HUDEP-2 (cell line): ENCODE data around the gene MMS19.

Experiments used
- DNase-seq, 76 experiments: peaks; one replicate each; lab custom pipeline; 2025; ENCODE audit not compliant: unreplicated experiment in 76 of 76; lab: John Stamatoyannopoulos, UW

MMS19 gene

DNA sequence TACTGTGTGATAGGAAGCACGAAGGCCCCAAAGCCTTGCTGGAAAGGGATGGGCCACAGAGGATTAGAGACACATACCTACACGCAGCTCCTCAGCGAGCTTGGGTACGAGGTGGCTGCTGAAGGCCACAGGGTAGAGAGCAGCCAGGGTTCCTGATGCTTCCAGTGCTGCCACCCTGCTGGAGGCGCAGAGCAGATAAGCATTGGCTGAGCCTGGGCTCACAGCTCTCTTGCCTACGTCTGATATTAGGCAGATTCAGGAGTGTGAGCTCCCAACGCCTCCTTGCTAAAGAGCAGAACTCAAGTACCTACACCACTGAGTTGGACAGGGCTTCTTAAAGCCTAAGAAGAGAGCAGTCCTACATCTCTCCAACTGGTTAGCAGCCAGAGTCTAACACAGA is 32.2 kb downstream of the MMS19 start:
- no peak for DNase-seq

DNA sequence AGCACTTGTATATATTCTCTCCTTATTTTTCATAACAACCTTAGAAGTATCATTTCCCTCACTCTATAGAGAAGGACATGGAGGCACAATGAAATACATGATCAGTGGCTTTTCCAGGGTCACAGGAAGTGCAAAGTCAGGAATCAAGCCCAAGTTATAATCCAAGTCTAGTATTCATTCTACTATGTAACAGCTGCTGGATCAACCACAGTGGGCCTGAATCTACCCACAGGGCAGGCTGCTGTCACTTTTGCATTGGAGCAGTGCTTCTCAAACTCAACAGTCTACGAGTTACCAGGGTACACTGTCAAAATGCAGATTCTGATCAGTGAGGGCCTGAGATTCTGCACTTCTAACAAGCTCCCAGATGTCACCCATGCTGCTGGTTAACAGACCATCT is 34.0 kb downstream of the MMS19 start:
- no peak for DNase-seq

DNA sequence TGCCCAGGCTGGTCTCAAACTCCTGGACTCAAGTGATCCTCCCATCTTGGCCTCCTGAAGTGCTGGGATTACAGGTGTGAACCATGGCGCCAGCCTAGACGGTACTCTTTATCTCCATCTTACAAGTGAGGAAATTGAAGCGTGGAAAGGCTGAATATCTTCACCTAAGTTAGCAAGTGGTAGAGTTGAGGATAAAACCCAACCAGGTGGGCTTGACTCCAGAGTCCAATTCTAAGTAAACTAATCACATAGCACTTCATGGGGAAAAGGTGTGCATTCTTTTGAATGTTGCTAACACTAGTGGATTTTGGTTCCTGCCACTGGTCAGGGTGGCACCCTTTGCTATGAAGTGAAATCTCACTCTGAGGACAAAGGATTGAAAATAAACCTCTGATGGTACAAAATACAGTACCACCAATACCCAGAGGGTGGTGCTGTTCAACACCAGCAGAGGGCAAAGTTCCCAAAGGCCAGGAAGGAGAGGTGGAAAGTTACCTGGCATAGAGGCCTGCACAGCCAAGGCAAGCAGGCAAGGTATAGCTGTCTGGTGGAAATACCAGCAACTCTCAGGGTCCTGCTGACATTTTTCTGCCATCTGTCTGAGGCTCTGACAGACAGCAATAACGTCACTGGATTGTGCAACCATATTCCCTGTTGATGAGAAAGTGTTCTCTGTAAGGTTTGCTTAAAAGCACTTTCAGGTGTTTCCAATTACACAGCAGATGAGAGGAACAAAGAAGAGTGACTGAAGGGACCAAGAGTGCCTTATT is 34.7 kb downstream of the MMS19 start:
- DNase-seq: peak in 27 of 76 experiments; percentile 3 to 54 (median 18)

DNA sequence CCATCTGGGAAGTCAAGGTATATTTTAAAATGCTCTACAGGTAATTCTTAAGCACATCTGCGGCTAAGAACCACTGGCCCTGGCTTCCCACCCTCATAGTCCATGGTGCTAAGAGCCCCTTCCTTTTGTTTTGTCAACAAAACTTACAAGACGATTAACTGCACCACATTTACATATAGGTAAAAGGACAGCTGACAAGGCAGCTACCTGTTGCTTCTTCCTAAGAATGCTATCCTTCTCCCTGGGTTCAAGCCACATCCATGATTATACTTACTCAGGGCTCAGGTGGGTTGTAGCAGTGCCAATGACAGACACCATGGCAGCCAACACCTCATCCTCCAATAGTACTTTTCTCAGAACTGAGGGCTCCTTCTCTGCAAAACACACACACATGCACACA is 35.9 kb downstream of the MMS19 start:
- no peak for DNase-seq

DNA sequence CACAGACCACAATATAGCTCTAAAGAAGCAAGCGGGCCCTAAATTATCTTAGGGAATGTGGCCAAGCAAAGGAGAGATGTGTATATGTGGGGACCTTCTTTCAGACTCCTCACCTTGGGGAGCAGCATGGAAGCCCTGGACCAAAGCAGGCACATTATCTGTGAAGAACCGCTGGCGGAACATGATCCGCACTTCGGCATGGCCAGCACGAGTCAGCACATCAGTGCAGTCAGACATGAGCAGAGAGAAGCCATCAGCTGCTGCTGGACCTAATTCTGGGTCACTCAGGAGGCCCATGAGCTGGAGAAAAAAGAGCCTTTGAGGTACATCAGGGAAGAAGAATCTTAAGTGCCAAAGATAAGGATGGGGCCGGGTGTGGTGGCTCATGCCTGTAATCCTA is 38.3 kb downstream of the MMS19 start:
- DNase-seq: no peak

DNA sequence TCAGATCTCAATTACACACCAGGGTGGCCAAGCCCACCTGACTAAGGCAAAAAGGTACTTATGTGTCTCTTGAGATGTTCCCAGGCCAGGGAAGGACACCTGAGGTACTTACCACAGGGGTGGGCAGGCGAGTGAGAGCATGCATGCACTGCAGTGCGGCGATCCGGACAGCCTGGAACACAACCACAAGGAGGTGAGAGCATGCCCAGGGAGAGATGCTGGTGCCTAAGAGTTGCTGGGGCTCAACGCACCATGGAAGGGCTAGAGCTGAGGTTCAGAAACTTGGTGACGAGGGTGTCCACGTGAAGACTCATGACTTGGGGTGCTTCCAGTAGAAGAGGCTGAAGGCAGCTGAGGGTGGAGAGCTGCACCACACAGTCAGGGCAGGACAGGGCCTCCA is 39.1 kb downstream of the MMS19 start:
- DNase-seq: no peak

DNA sequence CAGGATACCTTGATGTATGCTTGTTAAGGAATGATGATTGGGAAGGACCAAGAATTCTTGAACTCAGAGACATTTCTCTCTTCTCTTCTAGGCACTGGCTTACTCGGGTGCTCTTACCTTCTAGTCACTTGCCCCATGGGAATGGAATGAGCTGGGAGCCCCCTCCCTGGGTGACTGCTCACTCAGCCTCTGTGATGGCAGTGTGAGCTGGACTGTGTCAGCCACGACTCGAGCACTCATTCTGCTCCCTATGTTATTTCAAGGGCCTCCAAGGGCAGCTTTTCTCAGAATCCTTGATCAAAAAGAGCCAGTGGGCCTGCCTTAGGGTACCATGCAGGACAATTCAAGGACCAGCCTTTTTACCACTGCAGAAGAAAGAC is 41.5 kb downstream of the MMS19 start:
- DNase-seq: no peak

DNA sequence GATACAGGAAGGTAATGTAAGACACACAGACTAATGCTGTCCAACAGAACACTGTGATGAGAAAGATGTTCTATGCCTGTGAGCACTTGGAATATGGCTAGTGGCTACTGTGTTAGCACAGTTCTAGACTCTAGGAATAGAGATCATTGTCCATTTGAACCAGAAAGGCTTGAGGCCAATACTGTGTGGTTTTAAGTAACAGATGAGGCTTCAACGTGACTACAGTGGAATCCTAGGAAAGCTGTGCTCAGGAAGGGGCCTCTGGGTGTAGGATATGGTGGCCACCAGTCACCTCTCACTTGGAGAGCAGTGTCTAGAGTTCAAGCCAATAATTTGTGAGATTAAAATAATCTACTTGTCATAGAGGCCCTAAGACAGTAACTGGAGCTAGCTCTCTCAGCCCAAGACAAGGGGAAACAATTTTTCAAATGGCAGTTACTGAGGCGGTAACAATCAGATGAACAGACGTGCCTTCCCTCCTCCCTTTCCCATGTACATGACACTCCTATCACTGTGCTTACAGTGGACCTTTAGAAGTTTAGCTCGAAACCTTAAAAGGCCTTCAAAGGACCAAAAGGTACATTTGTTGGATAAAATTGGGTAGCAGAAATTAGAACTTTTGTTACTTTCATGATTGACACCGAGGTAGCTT is 42.1 kb downstream of the MMS19 start:
- DNase-seq: no peak

DNA sequence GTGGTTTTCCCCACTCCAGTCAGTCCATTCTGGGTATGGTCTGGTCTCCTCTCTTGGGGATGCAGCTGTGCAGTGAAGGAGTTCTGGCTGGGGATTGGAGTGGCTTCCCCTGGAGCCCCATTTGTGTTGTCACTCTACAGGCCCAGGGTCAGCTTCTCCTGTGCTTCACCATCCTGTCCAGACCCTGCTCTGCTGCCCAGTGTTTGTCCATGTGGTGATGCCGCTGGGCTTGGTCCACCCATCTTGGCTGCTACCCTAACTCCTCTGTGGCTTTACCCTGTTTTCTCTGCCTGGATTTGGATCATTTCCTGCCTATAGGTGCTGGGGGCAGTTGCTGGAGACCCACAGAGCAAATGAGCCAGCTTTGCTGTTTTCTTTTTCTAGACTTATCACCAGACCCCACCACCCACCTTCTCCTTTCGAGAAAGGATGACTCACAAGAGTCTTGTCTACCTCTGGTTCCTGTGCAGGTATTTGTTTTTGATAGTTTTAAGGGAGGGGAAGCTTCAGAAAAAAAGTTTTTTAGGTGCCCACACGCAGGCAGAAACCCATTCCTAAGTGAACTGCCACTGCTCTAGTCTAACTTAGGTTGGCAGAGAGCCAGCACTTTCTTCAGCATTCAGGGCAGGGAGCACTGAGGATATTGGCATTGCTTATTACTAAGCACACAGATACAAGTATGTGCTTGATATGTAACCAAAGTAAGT is 43.7 kb downstream of the MMS19 start:
- DNase-seq: peak in 7 of 76 experiments; percentile 3 to 27 (median 6)

DNA sequence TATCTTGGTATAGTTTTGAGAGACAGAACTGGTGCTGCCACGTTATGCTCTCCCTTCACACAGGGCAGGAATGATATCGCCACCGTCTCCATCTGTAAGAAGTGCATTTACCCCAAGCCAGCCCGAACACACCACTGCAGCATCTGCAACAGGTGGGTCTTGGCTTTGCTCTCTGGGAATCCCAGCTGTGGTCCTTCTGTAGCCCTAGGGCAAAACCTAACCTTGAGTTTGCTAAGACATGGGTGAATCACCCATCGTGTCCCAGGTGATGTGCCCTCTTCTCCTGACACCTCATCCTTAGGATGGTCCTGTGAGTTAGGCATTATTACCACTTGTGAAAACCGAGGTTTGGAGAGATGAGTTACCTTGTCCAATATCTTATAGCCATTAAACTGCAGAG is 45.9 kb downstream of the MMS19 start:
- DNase-seq: no peak

DNA sequence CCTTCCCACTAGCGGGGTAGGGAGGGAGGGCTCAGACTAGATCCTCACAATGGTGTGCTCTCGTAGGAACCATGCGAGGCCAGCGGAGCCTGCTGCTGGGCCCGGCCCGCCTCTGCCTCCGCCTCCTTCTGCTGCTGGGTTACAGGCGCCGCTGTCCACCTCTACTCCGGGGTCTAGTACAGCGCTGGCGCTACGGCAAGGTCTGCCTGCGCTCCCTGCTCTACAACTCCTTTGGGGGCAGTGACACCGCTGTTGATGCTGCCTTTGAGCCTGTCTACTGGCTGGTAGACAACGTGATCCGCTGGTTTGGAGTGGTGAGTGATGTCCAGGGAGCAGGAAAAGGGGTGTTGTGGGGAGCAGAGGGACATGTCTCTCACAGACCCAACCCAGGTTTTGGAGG is 46.6 kb downstream of the MMS19 start:
- no peak for DNase-seq

DNA sequence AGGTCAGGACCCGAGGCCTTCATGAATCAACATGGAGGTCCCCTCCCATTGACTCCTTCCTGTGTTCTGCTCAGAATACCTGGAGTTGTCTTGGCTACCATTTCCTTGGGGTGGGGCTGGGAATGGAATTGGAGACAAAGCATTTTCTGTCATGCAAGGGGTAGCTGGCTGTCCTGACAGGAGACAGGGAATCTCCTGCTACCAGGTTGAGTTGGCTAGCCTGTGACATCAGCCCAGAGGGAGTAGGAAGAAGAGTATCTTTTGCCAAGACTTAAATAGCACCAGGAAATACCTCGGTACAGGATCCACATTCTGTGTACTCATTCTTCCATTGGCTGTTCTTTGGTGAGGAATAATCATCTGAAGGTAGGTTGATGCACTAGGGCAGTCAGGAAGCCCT is 47.4 kb downstream of the MMS19 start:
- no peak for DNase-seq

DNA sequence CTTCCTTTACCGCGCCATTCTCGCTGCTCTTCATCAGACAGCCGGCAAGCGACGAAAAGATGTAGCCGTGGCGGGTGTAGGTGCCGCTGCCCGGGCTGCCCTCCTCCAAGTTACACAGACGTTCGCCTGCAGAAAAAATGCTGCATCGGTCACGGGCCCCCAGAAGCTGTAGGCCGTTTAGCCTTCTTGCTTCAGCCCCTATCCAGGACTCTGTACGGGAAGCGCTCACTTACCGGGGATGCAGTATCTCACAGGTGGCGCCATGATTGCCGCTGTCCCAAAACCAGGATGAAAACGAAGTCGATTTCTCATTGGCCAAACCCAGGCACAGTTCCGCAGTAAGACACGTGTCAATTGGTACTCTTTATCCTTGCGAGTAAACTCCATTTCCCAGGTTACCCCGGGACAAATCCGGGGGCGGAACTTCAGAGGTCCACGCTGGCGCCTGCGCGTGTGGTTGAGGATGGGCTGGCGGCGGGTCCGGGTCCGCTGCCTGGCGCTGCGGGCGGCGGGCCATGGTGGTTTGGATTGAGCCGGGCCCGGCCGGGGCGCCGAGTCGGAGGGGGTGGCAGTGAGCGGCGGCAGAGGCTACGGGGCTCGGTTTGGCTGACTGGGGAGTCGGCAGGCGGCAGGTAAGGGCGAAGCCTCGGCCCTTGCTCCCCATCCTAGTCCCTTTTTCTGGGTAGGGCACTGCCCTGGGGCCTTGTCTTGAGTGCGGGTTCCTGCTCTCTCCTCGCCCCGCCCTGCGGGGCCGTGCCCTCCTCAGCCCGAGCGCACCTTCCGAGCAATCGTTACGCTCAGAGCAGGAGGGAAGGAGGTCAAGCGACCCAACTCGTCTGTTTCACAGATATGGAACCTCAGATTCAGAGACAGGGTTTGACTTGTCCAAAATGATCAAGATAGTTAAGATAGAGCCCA is 52.2 kb downstream of the MMS19 start, which contains the start of the genes EXOSC1 and ZDHHC16:
Gene EXOSC1 (minus strand): TSS at position 285 of the 918 bp plus-strand sequence. CDS start 21 bp downstream, at position 264.
Gene ZDHHC16 (plus strand): TSS at position 454 of the 918 bp plus-strand sequence. CDS start 5,501 bp downstream, outside the sequence.
- DNase-seq: peak in 75 of 76 experiments; percentile 35 to 93 (median 84)

DNA sequence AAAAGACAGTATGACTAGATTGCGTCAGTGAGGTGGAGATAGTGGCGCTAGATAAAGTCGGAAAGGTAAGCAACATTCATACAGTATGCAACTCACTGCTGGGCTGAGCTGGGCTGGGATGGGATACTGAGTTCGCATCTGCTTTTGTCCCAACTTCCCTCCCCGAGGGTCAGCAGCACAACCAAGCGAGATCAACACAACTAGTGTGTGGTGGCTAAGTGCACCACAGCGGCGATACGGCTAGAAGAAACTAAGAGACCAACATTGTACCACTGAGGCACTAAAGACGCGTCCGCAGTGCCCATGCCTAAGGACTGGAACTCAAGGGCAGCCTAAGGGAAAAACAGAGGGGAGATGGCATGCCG is 52.9 kb downstream of the MMS19 start:
- no peak for DNase-seq

DNA sequence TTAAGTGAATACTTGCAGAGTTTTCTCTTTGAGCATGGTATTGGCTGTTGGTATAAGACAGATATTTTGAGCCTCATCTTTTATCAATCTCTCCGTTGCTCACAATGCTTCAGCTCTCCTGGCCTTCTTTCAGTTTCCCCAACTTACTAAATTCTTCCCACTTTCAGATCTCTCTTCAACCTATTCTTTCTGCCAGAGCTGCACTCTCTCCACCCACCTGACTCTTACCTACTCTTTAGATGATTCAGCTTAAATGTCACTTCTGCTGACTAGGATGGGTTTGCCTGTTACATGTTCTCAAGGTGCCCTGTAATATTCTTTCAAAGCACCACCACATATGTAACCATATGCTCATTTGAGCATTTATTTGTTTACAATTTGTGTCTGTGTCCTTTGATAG is 54.0 kb downstream of the MMS19 start:
- DNase-seq: no peak

DNA sequence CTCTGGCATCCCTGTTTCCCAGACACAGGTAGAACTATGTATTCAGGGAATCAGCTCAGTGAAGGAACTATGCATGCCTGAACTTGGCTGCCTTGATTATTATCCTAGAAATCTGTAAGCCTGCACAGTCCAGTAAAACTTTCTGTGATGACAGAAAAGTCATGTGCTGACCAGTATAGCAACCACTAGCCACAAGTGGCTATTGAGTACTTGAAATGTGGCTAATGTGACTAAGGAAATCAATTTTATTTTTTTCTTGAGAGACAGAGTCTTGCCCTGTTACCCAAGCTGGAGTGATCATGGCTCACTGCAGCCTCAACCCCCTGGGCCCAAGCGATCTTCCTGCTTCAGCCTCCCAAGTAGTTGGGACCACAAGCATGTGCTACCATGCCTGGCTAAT is 55.9 kb downstream of the MMS19 start:
- DNase-seq: no peak

DNA sequence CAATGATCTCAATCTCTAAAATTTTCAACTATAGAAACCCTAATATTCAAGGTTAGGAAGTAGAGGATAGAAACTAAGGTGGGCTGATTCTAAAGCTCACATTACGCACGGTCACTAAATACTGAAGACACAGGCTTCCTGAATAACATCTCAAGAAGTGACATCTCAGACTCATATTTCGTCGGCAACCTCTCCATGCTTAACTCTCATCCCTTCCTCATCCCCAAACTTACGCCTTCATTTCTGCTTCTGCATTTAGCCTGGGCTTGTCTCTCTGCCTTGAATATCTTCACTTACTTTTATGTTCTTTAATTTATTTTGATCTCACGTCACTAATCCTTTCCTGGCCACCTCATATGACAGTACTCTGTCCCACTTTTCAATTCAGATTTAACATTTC is 63.0 kb downstream of the MMS19 start:
- no peak for DNase-seq

DNA sequence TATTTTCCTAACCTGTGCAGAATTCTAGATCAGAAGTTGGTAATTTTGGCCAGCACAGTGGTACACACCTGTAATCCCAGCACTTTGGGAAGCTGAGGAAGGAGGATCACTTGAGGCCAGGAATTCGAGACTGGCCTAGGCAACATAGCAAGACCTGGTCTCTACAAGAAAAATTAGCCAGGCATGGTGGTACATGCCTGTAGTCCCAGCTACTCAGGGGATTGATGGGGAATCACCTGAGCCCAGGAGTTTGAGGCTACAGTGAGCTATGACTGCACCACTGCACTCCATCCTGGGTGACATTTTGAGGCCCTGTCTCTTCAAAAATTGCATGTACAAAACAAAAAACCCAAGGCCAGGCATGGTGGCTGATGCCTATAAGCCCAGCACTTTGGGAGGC is 63.7 kb downstream of the MMS19 start:
- DNase-seq: no peak

DNA sequence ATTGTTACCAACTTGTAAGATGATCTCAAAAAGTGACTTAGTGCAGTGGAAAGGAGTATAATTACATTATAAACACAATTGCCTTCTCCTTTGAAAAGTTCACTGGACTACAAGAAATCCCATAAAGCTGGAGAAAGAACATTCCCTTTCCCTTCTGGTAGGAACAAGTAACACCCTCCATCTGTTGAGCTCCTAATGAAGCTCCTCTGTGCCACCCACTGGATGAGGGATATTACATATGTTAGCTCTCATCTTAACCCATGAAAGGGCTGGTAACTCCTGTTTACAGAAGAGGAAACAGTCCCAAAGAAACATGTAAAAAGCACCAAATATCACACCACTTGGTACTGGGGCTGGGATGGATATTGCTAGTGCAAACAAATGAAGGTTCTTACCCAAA is 64.2 kb downstream of the MMS19 start:
- DNase-seq: no peak

DNA sequence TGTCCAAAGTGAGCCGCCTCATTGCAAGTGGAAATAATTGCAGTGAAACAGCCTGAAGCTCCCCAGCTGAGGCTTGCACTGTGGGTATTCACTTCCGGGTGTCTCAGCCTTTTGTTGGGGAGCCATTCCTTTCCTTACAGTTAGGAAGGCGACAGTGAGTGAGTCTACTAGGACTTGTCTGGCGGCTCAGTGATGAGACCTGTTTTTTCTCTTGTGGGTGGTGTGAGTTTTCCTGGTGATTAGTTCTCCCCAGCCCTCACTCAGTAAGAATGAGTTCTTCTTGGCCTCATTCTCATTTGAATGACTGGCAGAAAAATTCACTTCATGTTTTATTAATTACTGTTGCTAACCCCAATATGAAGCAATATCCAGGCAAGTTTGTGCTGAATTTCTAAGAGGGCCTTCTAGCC is 69.6 kb downstream of the MMS19 start:
- DNase-seq: no peak
